Thyroid gland (tissue), 4 donors: ENCODE data around the gene FIBCD1. TPM values are rescaled to one million over a fixed set of nuclear protein-coding genes. Genes with fewer than 3 reads are reported as not detected.
A peak's percentile ranks its signal among the peaks of the same experiment; 100 is the strongest.

Source experiments
- DNase-seq, 2 donors: peaks; one replicate each; pipeline ENCODE4 v3.0.0-alpha.2; 2019
- H3K27ac ChIP-seq, 3 donors: fragments of 200-600 bp; sonication (generic); 1 replicate in 2 of 3; 2 replicates in 1 of 3; pipeline ENCODE4 v1.5.1; 2016 to 2019; ENCODE audit warnings: mild to moderate bottlenecking in 1 of 3, moderate library complexity in 1 of 3
- H3K27me3 ChIP-seq: fragments of 200-600 bp; sonication (generic); one replicate; pipeline ENCODE4 v1.5.1; 2019
- H3K36me3 ChIP-seq, 2 donors: fragments of 200-600 bp; sonication (generic); one replicate each; pipeline ENCODE4 v1.5.1; 2016 to 2019
- H3K4me1 ChIP-seq, 2 donors: fragments of 200-600 bp; sonication (generic); one replicate each; pipeline ENCODE4 v1.5.1; 2017 to 2019
- H3K4me3 ChIP-seq, 3 donors: fragments of 200-600 bp; sonication (generic); replicated peaks in 1 of 3; 1 replicate in 2 of 3; 2 replicates in 1 of 3; pipeline ENCODE4 v1.5.1; 2016; ENCODE audit warnings: mild to moderate bottlenecking in 1 of 3
- H3K9me3 ChIP-seq: fragments of 200-600 bp; sonication (generic); one replicate; pipeline ENCODE4 v1.5.1; 2017
- CTCF ChIP-seq, 6 experiments: fragments of 200-600 bp in 3 of 6; fragments of 450-650 bp in 3 of 6; sonication (generic) in 3 of 6; IDR thresholded peaks; one replicate each; pipeline ENCODE4 v1.5.1; 2016 to 2019; ENCODE audit warnings: antibody characterized with exemption in 6 of 6, mild to moderate bottlenecking in 2 of 6, inconsistent platforms in 1 of 6, moderate library complexity in 1 of 6
- POLR2A ChIP-seq, 2 donors: fragments of 450-650 bp; IDR thresholded peaks; one replicate each; pipeline ENCODE4 v1.6.1; 2017; ENCODE audit warnings: antibody characterized with exemption in 2 of 2, mild to moderate bottlenecking in 2 of 2, moderate library complexity in 1 of 2
- WGBS, 2 donors: methylation state at CpG; one replicate each; pipeline ENCODE4 v1.1.5; 2017; 5-methylcytosine and 5-hydroxymethylcytosine counted together
- intact Hi-C: fragments of 100-400 bp; cut with DNase I; formaldehyde crosslinking; loops from one replicate; pipeline ENCODE4 v1.15.1; 2023
- total RNA-seq, 4 donors: library from RNA; depleted of rRNA; stranded (reverse); fragments of >200 nt; gene quantifications; one replicate each; pipeline ENCODE4 v1.2.3, GENCODE V29; 2016

Gene FIBCD1
- total RNA-seq, 4 donors from 2014 or later = 0.11 to 0.13 TPM; not detected in 2

DNA sequence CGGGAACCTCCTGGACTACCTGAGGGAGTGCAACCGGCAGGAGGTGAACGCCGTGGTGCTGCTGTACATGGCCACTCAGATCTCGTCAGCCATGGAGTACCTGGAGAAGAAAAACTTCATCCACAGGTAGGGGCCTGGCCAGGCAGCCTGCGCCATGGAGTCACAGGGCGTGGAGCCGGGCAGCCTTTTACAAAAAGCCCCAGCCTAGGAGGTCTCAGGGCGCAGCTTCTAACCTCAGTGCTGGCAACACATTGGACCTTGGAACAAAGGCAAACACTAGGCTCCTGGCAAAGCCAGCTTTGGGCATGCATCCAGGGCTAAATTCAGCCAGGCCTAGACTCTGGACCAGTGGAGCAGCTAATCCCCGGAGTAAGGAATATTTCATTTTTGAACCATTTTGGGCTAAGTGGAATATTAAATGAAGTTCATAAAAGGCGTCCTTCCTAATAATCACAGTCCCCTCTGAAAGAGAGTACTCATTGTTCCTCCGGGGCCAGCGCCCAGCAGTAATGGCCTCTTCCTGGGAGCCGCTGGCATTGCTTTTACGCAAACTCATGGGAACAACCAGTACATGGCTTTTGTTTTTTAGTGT lies 66.0 kb downstream of the FIBCD1 start:
- 56 to 75% methylated on average over 14 to 15 of the region's 15 CpGs for WGBS, 2 donors
- Histone ChIP-seq H3K27ac (peak overlapping the region; percentile 20 to 46 (median 26)), H3K4me1 (peaks cover 33 to 48% of the 10 kb centered on the region in 2 donors), H3K27me3 (no peaks in the 10 kb centered on the region), H3K4me3 (no peak overlapping the region), H3K36me3 (peaks cover 40 to 46% of the 10 kb centered on the region in 2 donors), H3K9me3 (no peaks in the 10 kb centered on the region)
- TF ChIP-seq POLR2A (IDR thresholded peaks at IDR 0.05) (no peak), CTCF (IDR thresholded peaks at IDR 0.05) (no peak)
- intact Hi-C loops = no loop called here
- DNase-seq = peak; percentile 80 to 90

GRCh38 chr9:130872508-130872907 lies 66.5 kb downstream of the FIBCD1 start:
- peaks cover 33 to 48% of the 10 kb centered on the region in 2 donors for H3K4me1 ChIP-seq
- H3K27ac ChIP-seq = peak overlapping the region; percentile 20 to 46 (median 26)
- TF ChIP-seq POLR2A (IDR thresholded peaks at IDR 0.05) (no peak), CTCF (IDR thresholded peaks at IDR 0.05) (no peak)
- no peaks in the 10 kb centered on the region for H3K9me3 ChIP-seq
- H3K36me3 ChIP-seq = peaks cover 39 to 44% of the 10 kb centered on the region in 2 donors
- DNase-seq = no peak
- H3K4me3 ChIP-seq = no peak overlapping the region
- H3K27me3 ChIP-seq = no peaks in the 10 kb centered on the region
- intact Hi-C loops = no loop called here
- WGBS, 2 donors = 87 to 91% methylated on average over 8 to 9 of the region's 9 CpGs

DNA sequence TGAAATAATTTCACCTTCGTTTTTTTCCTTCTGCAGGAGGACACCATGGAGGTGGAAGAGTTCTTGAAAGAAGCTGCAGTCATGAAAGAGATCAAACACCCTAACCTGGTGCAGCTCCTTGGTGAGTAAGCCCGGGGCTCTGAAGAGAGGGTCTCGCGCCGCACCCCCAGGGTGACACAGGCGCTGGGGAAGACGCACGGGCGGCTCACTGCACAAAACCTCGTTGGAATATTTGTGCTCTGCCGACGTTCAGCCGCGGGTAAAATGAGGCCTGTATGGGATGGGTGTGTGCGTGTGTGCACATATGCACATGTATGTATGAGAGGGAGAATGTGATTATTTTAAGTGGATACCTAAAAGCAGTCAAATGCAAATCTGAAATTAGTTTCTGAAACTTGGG lies 67.0 kb downstream of the FIBCD1 start:
- Histone ChIP-seq H3K27ac (peak overlapping the region in 1 of 3 donors; percentile 46), H3K36me3 (peaks cover 39 to 41% of the 10 kb centered on the region in 2 donors), H3K4me3 (no peak overlapping the region), H3K9me3 (no peaks in the 10 kb centered on the region), H3K27me3 (no peaks in the 10 kb centered on the region), H3K4me1 (peaks cover 33 to 48% of the 10 kb centered on the region in 2 donors)
- 91% methylated on average over 15 of the region's 15 CpGs for WGBS, 2 donors
- intact Hi-C loops = no loop called here
- no peak for DNase-seq
- TF ChIP-seq POLR2A (IDR thresholded peaks at IDR 0.05) (no peak), CTCF (IDR thresholded peaks at IDR 0.05) (no peak)

- no peak for TF ChIP-seq CTCF (IDR thresholded peaks at IDR 0.05)
- Histone ChIP-seq H3K4me1 (peaks cover 33 to 48% of the 10 kb centered on the region in 2 donors), H3K4me3 (no peak overlapping the region), H3K36me3 (peaks cover 39 to 41% of the 10 kb centered on the region in 2 donors), H3K9me3 (no peaks in the 10 kb centered on the region), H3K27ac (peak overlapping the region in 2 of 3 donors; percentile 72 to 75), H3K27me3 (no peaks in the 10 kb centered on the region)
- 86 to 91% methylated on average over 10 of the region's 10 CpGs for WGBS, 2 donors
- intact Hi-C loops = no loop called here
- DNase-seq = no peak
Observed at GRCh38 chr9:130871395-130872062, 67.5 kb downstream of the FIBCD1 start.
